HCT116 (cell line): ENCODE measurements around the gene SIRPB1. TPM values are rescaled to one million over a fixed set of nuclear protein-coding genes. Genes with fewer than 3 reads are reported as not detected.

ENCODE experiments used
- ATAC-seq: fragments of 200-7000 bp; cut with Tn5 transposase; 2 replicates; pipeline ENCODE4 v1.9.1; 2020; ENCODE audit warnings: mild to moderate bottlenecking, moderate library complexity
- BruUV-seq: library from RNA; stranded (reverse); fragments of 400-500 nt; replicated peaks from 2 replicates; lab custom pipeline; 2021; lab: Mats Ljungman, UMichigan
- CTCF ChIA-PET: fragments of 300-600 bp; sonication (Branson Sonifier 250); formaldehyde crosslinking; loops from one replicate; lab custom pipeline; 2021; ENCODE audit warnings: antibody characterized with exemption; lab: Charles Lee
- POLR2A ChIA-PET: fragments of 300-600, 350-600 bp; sonication (Branson Sonifier 250); formaldehyde crosslinking; loops from one replicate; lab custom pipeline; 2021; ENCODE audit warnings: antibody characterized with exemption; lab: Charles Lee
- RAD21 ChIA-PET, 2 experiments: fragments of 300-600 bp; sonication (Branson Sonifier 250); formaldehyde crosslinking; loops; one replicate each; lab custom pipeline; 2023; ENCODE audit warnings: low total read pairs in 2 of 2; ENCODE audit not compliant: uncharacterized antibody in 2 of 2, unreplicated experiment in 2 of 2, low non-redundant PET in 1 of 2; lab: Charles Lee
- DNase-seq: peaks from one replicate; pipeline ENCODE4 v3.0.0-alpha.2; 2010; ENCODE audit warnings: low read depth, low spot score
- H2AFZ ChIP-seq: fragments of 200-600 bp; shearing (Covaris generic), sonication (generic); 2 replicates; pipeline ENCODE4 v1.6.1; 2017; ENCODE audit warnings: low read depth, mixed run types, mixed read lengths, antibody characterized with exemption, low read length; ENCODE audit not compliant: poor library complexity, severe bottlenecking
- H3K27ac ChIP-seq: 2 replicates; pipeline ENCODE4 v1.5.1; 2012; ENCODE audit warnings: low read depth, low read length
- H3K27me3 ChIP-seq: fragments of 200-600 bp; sonication (generic); 2 replicates; pipeline ENCODE4 v1.6.1; 2016; ENCODE audit warnings: mixed run types, low read length, mixed read lengths; ENCODE audit not compliant: insufficient read depth
- H3K36me3 ChIP-seq, 2 experiments: fragments of 200-500 bp in 1 of 2; fragments of 200-600 bp in 1 of 2; sonication (Bioruptor generic) in 1 of 2; sonication (generic) in 1 of 2; 2 replicates each; pipeline versions ENCODE4 v1.5.1 to v1.6.1; 2014 to 2016; ENCODE audit warnings: low read length in 2 of 2, inconsistent platforms in 1 of 2, mixed read lengths in 1 of 2, mixed run types in 1 of 2; ENCODE audit not compliant: insufficient read depth in 2 of 2, control insufficient read depth in 1 of 2
- H3K4me1 ChIP-seq, 2 experiments: fragments of 200-600 bp in 1 of 2; sonication (generic) in 1 of 2; 2 replicates each; pipeline versions ENCODE4 v1.5.1 to v1.6.1; 2012 to 2017; ENCODE audit warnings: low read length in 2 of 2, inconsistent platforms in 1 of 2, mild to moderate bottlenecking in 1 of 2, mixed read lengths in 1 of 2, mixed run types in 1 of 2, moderate library complexity in 1 of 2; ENCODE audit not compliant: insufficient read depth in 2 of 2, control insufficient read depth in 1 of 2
- H3K4me2 ChIP-seq: fragments of 200-600 bp; sonication (generic); 2 replicates; pipeline ENCODE4 v1.6.1; 2017; ENCODE audit warnings: mixed run types, low read length, mixed read lengths
- H3K4me3 ChIP-seq, 2 experiments: fragments of 200-600 bp in 1 of 2; sonication (generic) in 1 of 2; replicated peaks in 1 of 2; 2 replicates each; pipeline ENCODE4 v1.5.1; 2011 to 2016; ENCODE audit warnings: low read length in 2 of 2, control low read depth in 1 of 2, low read depth in 1 of 2, mild to moderate bottlenecking in 1 of 2, mixed read lengths in 1 of 2, mixed run types in 1 of 2
- H3K79me2 ChIP-seq: fragments of 200-600 bp; sonication (generic); 2 replicates; pipeline ENCODE4 v1.6.1; 2017; ENCODE audit warnings: mild to moderate bottlenecking, mixed run types, low read length, moderate library complexity, mixed read lengths; ENCODE audit not compliant: insufficient read depth
- H3K9ac ChIP-seq: fragments of 200-600 bp; sonication (generic); 2 replicates; pipeline ENCODE4 v1.6.1; 2016; ENCODE audit warnings: low read length, mixed read lengths
- H3K9me2 ChIP-seq: fragments of 200-600 bp; sonication (generic), shearing (Covaris generic); 2 replicates; pipeline ENCODE4 v1.6.1; 2017; ENCODE audit warnings: mixed run types, mild to moderate bottlenecking, moderate library complexity; ENCODE audit not compliant: insufficient read depth
- H3K9me3 ChIP-seq, 2 experiments: fragments of 200-500 bp in 1 of 2; fragments of 200-600 bp in 1 of 2; sonication (Bioruptor generic) in 1 of 2; sonication (generic) in 1 of 2; 2 replicates each; pipeline ENCODE4 v1.6.1; 2014 to 2017; ENCODE audit warnings: low read length in 2 of 2, mixed read lengths in 2 of 2, inconsistent platforms in 1 of 2, low read depth in 1 of 2, mild to moderate bottlenecking in 1 of 2, mixed run types in 1 of 2, moderate library complexity in 1 of 2; ENCODE audit not compliant: control insufficient read depth in 1 of 2, insufficient read depth in 1 of 2
- H4K20me1 ChIP-seq: fragments of 200-600 bp; sonication (generic), shearing (Covaris generic); 2 replicates; pipeline ENCODE4 v1.6.1; 2017; ENCODE audit warnings: mixed run types, mild to moderate bottlenecking, moderate library complexity; ENCODE audit not compliant: insufficient read depth
- CEBPB ChIP-seq: IDR thresholded peaks from 2 replicates; pipeline ENCODE4 v1.6.1; 2012; ENCODE audit warnings: low read depth
- ELF1 ChIP-seq: IDR thresholded peaks from 2 replicates; pipeline ENCODE4 v1.6.1; 2012; ENCODE audit warnings: low read depth, borderline replicate concordance
- POLR2A ChIP-seq: IDR thresholded peaks from 2 replicates; pipeline ENCODE4 v1.7.0; 2011; ENCODE audit warnings: borderline replicate concordance; ENCODE audit not compliant: insufficient read depth, insufficient read length; ENCODE audit errors: extremely low read depth
- POLR2AphosphoS5 ChIP-seq: IDR thresholded peaks from 2 replicates; pipeline ENCODE4 v1.6.1; 2011; ENCODE audit warnings: mild to moderate bottlenecking, low read depth, low read length, moderate library complexity
- SP1 ChIP-seq: IDR thresholded peaks from 2 replicates; pipeline ENCODE4 v1.6.1; 2012; ENCODE audit warnings: low read depth
- YY1 ChIP-seq: IDR thresholded peaks from 2 replicates; pipeline ENCODE4 v1.6.1; 2011; ENCODE audit warnings: low read length, low read depth, moderate library complexity, mild to moderate bottlenecking; ENCODE audit not compliant: insufficient replicate concordance; ENCODE audit errors: extremely low read depth
- ZFX ChIP-seq: fragments of 450-650 bp; IDR thresholded peaks from 2 replicates; pipeline ENCODE4 v1.6.1; 2017
- intact Hi-C: fragments of 100-400 bp; cut with micrococcal nuclease; formaldehyde crosslinking; loops from 2 replicates; pipeline ENCODE4 v1.10.0; 2022
- total RNA-seq: library from RNA; stranded (reverse); gene quantifications from one replicate; pipeline ENCODE4 v1.2.1, GENCODE V29; 2021; ENCODE audit not compliant: unreplicated experiment
- TF ChIP-seq, protein P1 (sequence below): IDR thresholded peaks from 2 replicates; pipeline ENCODE4 v1.6.1; 2012
- TF ChIP-seq, protein P2 (sequence below): IDR thresholded peaks from 2 replicates; pipeline ENCODE4 v1.6.1; 2012; ENCODE audit warnings: low read depth

Gene SIRPB1
- total RNA-seq, 1 experiment from 2014 or later = 1.9 TPM

DNA sequence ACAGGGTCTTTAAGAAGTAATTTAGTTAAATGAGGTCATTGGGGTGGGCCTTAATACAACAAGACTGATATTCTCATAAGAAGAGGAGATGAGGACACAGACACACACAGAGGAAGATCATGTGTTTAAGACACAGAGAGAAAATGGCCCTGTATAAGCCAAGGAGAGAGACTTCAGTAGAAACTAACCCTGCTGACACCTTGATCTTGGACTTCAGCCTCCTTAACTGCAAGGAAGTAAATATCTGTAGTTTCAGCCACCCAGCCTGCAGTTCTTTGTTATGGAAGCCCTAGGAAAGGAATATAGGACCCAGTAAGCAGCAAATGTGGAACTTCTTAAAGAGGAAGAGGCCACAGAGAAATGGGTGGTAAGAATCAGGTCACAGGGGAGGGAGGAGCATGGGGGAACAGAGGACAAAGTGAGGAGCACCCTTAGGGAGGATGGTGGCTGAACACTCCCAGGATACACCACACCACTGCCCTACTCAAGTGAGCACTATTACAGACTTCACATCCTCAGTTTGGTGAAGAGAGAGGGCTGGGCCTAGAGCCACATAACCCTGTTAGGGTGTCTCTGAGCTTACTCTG lies 762 bp downstream of the SIRPB1 start:
- H3K27me3 ChIP-seq = no peaks in the 10 kb centered on the region
- no peak overlapping the region for H3K4me2 ChIP-seq
- CTCF ChIA-PET = no interaction called here
- no peak for TF ChIP-seq SP1
- TF ChIP-seq, protein P1, sequence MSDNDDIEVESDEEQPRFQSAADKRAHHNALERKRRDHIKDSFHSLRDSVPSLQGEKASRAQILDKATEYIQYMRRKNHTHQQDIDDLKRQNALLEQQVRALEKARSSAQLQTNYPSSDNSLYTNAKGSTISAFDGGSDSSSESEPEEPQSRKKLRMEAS = no peak
- no peak for TF ChIP-seq YY1
- TF ChIP-seq CEBPB = no peak
- no peak for TF ChIP-seq POLR2AphosphoS5
- TF ChIP-seq, protein P2, sequence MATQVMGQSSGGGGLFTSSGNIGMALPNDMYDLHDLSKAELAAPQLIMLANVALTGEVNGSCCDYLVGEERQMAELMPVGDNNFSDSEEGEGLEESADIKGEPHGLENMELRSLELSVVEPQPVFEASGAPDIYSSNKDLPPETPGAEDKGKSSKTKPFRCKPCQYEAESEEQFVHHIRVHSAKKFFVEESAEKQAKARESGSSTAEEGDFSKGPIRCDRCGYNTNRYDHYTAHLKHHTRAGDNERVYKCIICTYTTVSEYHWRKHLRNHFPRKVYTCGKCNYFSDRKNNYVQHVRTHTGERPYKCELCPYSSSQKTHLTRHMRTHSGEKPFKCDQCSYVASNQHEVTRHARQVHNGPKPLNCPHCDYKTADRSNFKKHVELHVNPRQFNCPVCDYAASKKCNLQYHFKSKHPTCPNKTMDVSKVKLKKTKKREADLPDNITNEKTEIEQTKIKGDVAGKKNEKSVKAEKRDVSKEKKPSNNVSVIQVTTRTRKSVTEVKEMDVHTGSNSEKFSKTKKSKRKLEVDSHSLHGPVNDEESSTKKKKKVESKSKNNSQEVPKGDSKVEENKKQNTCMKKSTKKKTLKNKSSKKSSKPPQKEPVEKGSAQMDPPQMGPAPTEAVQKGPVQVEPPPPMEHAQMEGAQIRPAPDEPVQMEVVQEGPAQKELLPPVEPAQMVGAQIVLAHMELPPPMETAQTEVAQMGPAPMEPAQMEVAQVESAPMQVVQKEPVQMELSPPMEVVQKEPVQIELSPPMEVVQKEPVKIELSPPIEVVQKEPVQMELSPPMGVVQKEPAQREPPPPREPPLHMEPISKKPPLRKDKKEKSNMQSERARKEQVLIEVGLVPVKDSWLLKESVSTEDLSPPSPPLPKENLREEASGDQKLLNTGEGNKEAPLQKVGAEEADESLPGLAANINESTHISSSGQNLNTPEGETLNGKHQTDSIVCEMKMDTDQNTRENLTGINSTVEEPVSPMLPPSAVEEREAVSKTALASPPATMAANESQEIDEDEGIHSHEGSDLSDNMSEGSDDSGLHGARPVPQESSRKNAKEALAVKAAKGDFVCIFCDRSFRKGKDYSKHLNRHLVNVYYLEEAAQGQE = no peak
- no peak for TF ChIP-seq ELF1
- TF ChIP-seq POLR2A = no peak
- TF ChIP-seq ZFX = no peak
- TF ChIP-seq, all 23 proteins: peak for 0
- Histone ChIP-seq H3K27ac (no peak overlapping the region), H4K20me1 (no peaks in the 10 kb centered on the region), H3K79me2 (no peaks in the 10 kb centered on the region), H3K36me3 (no peaks in the 10 kb centered on the region), H3K9me3 (no peaks in the 10 kb centered on the region), H3K4me3 (no peak overlapping the region), H3K9ac (no peak overlapping the region), H3K9me2 (no peaks in the 10 kb centered on the region), H2AFZ (no peak overlapping the region), H3K4me1 (no peaks in the 10 kb centered on the region)
- RAD21 ChIA-PET = no interaction called here
- ATAC-seq = no peak
- no TSS peak for BruUV-seq
- DNase-seq = no peak
- POLR2A ChIA-PET = no interaction called here
- intact Hi-C loops = no loop called here
